ENCODE data around the gene NEU4. TPM values are rescaled to one million over a fixed set of nuclear protein-coding genes. Genes with fewer than 3 reads are reported as not detected.

Gene NEU4
- total and polyA plus RNA-seq, 2 donors (not counting 1 experiment from before 2014, with no cell fraction given) = not detected

DNA sequence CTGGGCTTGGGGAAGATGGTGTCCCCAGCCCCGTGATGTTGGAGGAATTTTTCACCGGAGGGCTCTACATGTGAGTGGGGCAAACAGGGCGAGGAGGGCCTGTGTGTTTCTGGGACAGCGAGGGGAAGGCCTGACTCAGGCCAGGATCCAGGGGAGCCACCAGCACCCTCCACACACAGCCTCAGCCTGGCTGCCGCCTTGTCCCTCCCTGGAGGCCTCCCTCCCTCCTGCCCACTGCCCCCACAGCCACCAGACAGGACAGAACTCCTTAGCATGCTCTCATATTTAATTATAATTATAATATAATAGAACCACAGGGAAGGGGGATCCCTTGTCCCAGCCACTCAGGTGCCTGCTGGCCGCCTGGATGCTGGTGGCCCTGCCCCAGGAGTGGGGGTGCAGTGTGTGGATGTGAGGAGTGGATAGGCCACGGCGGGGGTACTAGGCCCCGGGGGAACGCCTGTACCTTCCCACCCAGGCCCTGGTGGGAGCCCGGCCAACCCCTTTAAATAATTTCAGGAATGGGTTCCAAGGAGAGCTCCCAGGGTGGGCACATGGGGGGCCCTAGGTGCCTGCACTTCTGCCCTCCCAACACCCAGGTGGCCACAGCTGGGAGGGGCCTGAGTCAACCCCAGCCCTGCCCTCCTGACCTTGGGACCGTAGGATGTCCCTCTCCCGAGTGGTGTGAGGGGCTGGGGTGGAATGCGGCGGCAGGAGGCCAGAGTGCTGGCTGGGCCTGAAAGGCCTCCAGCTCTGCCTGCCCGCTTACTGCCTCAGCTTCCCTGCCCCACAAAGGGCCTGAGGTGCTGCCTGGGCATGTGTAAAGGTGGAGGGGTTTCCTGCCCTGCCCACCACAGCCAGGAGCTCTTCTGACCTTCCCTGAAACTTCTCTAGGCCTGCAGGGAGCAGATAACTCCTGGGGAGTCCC is 40.9 kb downstream of the NEU4 start:
- Histone ChIP-seq H3K4me3 (replicated peaks in 1 of 4; ENCODE audit: control extremely low read depth in 1 of 4, insufficient read depth in 1 of 4, low read depth in 3 of 4, low read length in 4 of 4) (no peak overlapping the region), H3K27ac (ENCODE audit: insufficient read depth, low read length) (no peak overlapping the region), H3K9ac (ENCODE audit: insufficient read depth, low read length) (no peak overlapping the region), H3K27me3 (ENCODE audit: control insufficient read depth, insufficient read depth, low read length) (no peaks in the 10 kb centered on the region), H4K20me1 (ENCODE audit: control insufficient read depth, extremely low read depth, insufficient read depth, low read length) (no peaks in the 10 kb centered on the region), H3K9me3 (ENCODE audit: control insufficient read depth, insufficient read depth, low read depth, low read length) (no peaks in the 10 kb centered on the region), H3K4me1 (ENCODE audit: control insufficient read depth, extremely low read depth, insufficient read depth, low read length) (no peaks in the 10 kb centered on the region), H3K79me2 (ENCODE audit: control insufficient read depth, insufficient read depth, low read length) (no peaks in the 10 kb centered on the region), H3K36me3 (ENCODE audit: control insufficient read depth, insufficient read depth, low read length) (no peaks in the 10 kb centered on the region), H2AFZ (ENCODE audit: low read length) (no peak overlapping the region), H3K4me2 (ENCODE audit: extremely low read depth, insufficient read depth, low read length) (no peak overlapping the region)
- TF ChIP-seq EZH2 (IDR thresholded peaks at IDR 0.05; ENCODE audit: low read length, missing control alignments) = no peak
- TF ChIP-seq, protein P1, sequence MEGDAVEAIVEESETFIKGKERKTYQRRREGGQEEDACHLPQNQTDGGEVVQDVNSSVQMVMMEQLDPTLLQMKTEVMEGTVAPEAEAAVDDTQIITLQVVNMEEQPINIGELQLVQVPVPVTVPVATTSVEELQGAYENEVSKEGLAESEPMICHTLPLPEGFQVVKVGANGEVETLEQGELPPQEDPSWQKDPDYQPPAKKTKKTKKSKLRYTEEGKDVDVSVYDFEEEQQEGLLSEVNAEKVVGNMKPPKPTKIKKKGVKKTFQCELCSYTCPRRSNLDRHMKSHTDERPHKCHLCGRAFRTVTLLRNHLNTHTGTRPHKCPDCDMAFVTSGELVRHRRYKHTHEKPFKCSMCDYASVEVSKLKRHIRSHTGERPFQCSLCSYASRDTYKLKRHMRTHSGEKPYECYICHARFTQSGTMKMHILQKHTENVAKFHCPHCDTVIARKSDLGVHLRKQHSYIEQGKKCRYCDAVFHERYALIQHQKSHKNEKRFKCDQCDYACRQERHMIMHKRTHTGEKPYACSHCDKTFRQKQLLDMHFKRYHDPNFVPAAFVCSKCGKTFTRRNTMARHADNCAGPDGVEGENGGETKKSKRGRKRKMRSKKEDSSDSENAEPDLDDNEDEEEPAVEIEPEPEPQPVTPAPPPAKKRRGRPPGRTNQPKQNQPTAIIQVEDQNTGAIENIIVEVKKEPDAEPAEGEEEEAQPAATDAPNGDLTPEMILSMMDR (conservative IDR thresholded peaks at IDR 0.05 in 1 of 2, IDR thresholded peaks at IDR 0.05 in 1 of 2; ENCODE audit: low read depth in 1 of 2, low read length in 2 of 2) = no peak
- DNase-seq (ENCODE audit: low read depth in 2 of 2) = no peak

DNA sequence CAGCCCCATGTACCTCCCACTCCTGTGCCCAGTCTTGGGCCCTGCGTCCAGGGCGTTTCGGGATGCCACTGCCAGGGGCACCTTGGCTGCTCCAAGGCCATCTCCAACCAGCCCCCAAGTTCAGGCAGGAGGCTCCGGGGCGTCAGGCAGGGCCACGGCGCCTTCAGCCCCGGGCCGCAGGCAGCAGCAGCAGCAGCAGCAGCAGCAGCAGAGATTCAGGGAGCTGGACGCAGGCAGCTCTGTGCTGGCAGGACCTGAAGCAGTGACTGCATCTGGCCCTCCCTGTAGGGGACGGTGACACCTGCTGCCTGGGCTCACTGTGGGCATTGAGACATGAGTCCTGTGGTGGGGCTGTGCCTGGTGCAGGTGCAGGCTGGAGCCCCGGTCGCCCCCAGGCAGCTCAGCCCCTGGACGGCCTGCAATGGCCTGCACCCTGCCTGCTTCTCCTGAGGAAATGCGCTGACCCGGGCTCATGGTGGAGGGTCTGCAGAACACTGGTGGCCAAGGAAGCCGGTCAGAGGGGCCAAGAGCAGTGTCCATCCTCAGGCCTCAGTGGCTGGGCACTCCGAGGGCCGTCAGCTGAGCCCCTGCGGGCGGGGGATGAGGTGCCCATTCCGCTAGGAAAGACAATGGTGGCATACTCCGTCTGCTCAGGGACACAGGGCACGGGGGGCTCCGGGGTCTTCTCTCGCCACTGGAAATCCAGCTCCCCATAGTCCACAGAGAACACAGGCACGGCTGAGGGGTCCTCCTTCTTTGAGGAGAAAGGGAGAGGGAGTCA is 41.7 kb downstream of the NEU4 start:
- H3K9me3 ChIP-seq (ENCODE audit: control insufficient read depth, insufficient read depth, low read depth, low read length) = no peaks in the 10 kb centered on the region
- no peaks in the 10 kb centered on the region for H3K4me1 ChIP-seq (ENCODE audit: control insufficient read depth, extremely low read depth, insufficient read depth, low read length)
- no peak overlapping the region for H3K4me2 ChIP-seq (ENCODE audit: extremely low read depth, insufficient read depth, low read length)
- no peak overlapping the region for H3K27ac ChIP-seq (ENCODE audit: insufficient read depth, low read length)
- H3K36me3 ChIP-seq (ENCODE audit: control insufficient read depth, insufficient read depth, low read length) = no peaks in the 10 kb centered on the region
- TF ChIP-seq, protein P1 (conservative IDR thresholded peaks at IDR 0.05 in 1 of 2, IDR thresholded peaks at IDR 0.05 in 1 of 2; ENCODE audit: low read depth in 1 of 2, low read length in 2 of 2) = no peak
- no peak for TF ChIP-seq EZH2 (IDR thresholded peaks at IDR 0.05; ENCODE audit: low read length, missing control alignments)
- no peaks in the 10 kb centered on the region for H3K79me2 ChIP-seq (ENCODE audit: control insufficient read depth, insufficient read depth, low read length)
- no peaks in the 10 kb centered on the region for H4K20me1 ChIP-seq (ENCODE audit: control insufficient read depth, extremely low read depth, insufficient read depth, low read length)
- H3K27me3 ChIP-seq (ENCODE audit: control insufficient read depth, insufficient read depth, low read length) = no peaks in the 10 kb centered on the region
- no peak overlapping the region for H3K9ac ChIP-seq (ENCODE audit: insufficient read depth, low read length)
- no peak overlapping the region for H3K4me3 ChIP-seq (replicated peaks in 1 of 4; ENCODE audit: control extremely low read depth in 1 of 4, insufficient read depth in 1 of 4, low read depth in 3 of 4, low read length in 4 of 4)
- DNase-seq (ENCODE audit: low read depth in 2 of 2) = no peak
- no peak overlapping the region for H2AFZ ChIP-seq (ENCODE audit: low read length)
